Ovary (tissue), 9 donors: Measurements from ENCODE around the gene PAOX. TPM values are rescaled to one million over a fixed set of nuclear protein-coding genes. Genes with fewer than 3 reads are reported as not detected.

Source experiments
- DNase-seq, 5 donors: peaks; one replicate each; pipeline ENCODE4 v3.0.0-alpha.2; 2019 to 2020
- H3K27ac ChIP-seq, 2 donors: fragments of 200-600 bp; one replicate each; pipeline versions ENCODE4 v1.5.1 to v1.8.0; 2019 to 2022
- H3K27me3 ChIP-seq: fragments of 200-600 bp; one replicate; pipeline ENCODE4 v1.8.0; 2022
- H3K36me3 ChIP-seq: fragments of 200-600 bp; sonication (generic); one replicate; pipeline ENCODE4 v1.5.1; 2019
- H3K4me1 ChIP-seq: one replicate; pipeline ENCODE4 v1.8.1; 2013; ENCODE audit warnings: mild to moderate bottlenecking, moderate library complexity; ENCODE audit not compliant: insufficient read depth
- H3K4me3 ChIP-seq: fragments of 200-600 bp; sonication (generic); one replicate; pipeline ENCODE4 v1.5.1; 2017
- H3K9me3 ChIP-seq, 2 donors: fragments of 200-600 bp in 1 of 2; sonication (generic) in 1 of 2; one replicate each; pipeline versions ENCODE4 v1.5.1 to v1.8.1; 2013 to 2019; ENCODE audit warnings: mild to moderate bottlenecking in 1 of 2, moderate library complexity in 1 of 2
- CTCF ChIP-seq, 3 donors: fragments of 450-650 bp in 2 of 3; fragments of 200-600 bp in 1 of 3; IDR thresholded peaks; one replicate each; pipeline versions ENCODE4 v1.5.1 to v1.8.0; 2016 to 2022; ENCODE audit warnings: antibody characterized with exemption in 3 of 3, mild to moderate bottlenecking in 1 of 3
- EP300 ChIP-seq: sonication (generic); formaldehyde crosslinking; IDR thresholded peaks from one replicate; pipeline ENCODE4 v1.6.1; 2017; ENCODE audit warnings: antibody characterized with exemption
- POLR2A ChIP-seq: fragments of 450-650 bp; IDR thresholded peaks from one replicate; pipeline ENCODE4 v1.6.1; 2017; ENCODE audit warnings: antibody characterized with exemption, mild to moderate bottlenecking, moderate library complexity
- WGBS, 3 donors: extraction: QIAGEN DNeasy Blood & Tissue Kit in 1 of 3; methylation state at CpG; one replicate each; pipeline versions ENCODE4 v1.1.5 to v1.1.7; 2013 to 2017; 5-methylcytosine and 5-hydroxymethylcytosine counted together
- intact Hi-C, 4 donors: fragments of 100-400 bp; cut with DNase I; formaldehyde crosslinking; loops; one replicate each; pipeline versions ENCODE4 v1.11.0 to v1.15.1; 2022 to 2023
- polyA plus RNA-seq, 2 donors: library from polyadenylated mRNA; stranded (reverse); fragments of 200-250 nt in 1 of 2; fragments of 350-450 nt in 1 of 2; fragmentation: Illumina TruSeq in 1 of 2; extraction: RNeasy Lipid Tissue Mini Kit (QIAGEN cat#74804) in 1 of 2; gene quantifications; one replicate each; pipeline ENCODE4 v1.2.3, GENCODE V29; 2013 to 2014
- total RNA-seq, 7 donors: library from RNA; depleted of rRNA in 2 of 7; stranded (reverse); fragments of >200 nt in 2 of 7; fragmentation: NEBNext Ultra II Directional in 3 of 7; extraction: Animal tissue kit (Norgen Biotek cat#: 25700) in 3 of 7; gene quantifications; one replicate each; pipeline versions ENCODE4 v1.1.0 to v1.2.4, GENCODE V29; 2016 to 2023
- donor health status: DM: no; HTN: no; CAD: no; lungs with moderate emphysema.
- donor health status: DM: no; HTN: no; CAD: no.
- donor health status: Bipolar disorder and iron deficiency.
- donor health status: DM: yes; HTN: yes; CAD: no.
- donor health status: DM: no; HTN: no; CAD: no.
- donor health status: DM: yes; HTN: yes; CAD: no.

PAOX gene
- total and polyA plus RNA-seq, 9 donors: 2.1 to 11.4 (median 8.7) TPM

GRCh38 chr10:133401981-133402725, 23.1 kb downstream of the PAOX start:
- H3K4me1 ChIP-seq: no peaks in the 10 kb centered on the region
- H3K9me3 ChIP-seq: no peaks in the 10 kb centered on the region
- no peaks in the 10 kb centered on the region for H3K36me3 ChIP-seq
- H3K27me3 ChIP-seq: no peaks in the 10 kb centered on the region
- TF ChIP-seq CTCF (IDR thresholded peaks at IDR 0.05) (no peak), EP300 (no peak), POLR2A (no peak)
- H3K27ac ChIP-seq: no peak overlapping the region
- no peak overlapping the region for H3K4me3 ChIP-seq
- intact Hi-C loops: no loop called here
- WGBS, 3 donors: 95 to 98% (median 96%) methylated on average over 20 to 21 of the region's 21 CpGs
- peak in 1 of 5 donors; percentile 10 for DNase-seq

DNA sequence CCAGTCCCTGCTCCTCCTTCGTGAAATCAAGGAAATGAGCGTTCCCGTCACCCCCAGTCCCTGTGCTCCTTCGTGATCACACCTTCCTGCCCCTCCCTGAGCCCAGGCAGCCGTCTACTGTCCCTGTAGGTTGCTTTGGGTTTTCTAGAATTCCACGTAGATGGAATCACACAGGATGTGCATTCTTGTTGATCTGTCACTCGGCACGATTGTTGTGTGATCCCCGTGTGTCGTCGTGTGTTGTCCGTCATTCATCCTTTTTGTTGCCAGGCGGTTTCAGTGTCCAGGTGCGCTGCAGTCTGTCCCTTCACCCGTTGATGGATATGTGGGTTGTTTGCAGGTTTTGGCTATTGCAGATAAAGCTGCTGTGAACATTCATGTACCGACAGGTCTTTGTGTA, 24.3 kb downstream of the PAOX start:
- no peaks in the 10 kb centered on the region for H3K9me3 ChIP-seq
- H3K27ac ChIP-seq: no peak overlapping the region
- no peak for TF ChIP-seq POLR2A
- no peak for TF ChIP-seq EP300
- no peak for TF ChIP-seq CTCF (IDR thresholded peaks at IDR 0.05)
- no peaks in the 10 kb centered on the region for H3K4me1 ChIP-seq
- WGBS, 3 donors: 84 to 88% (median 87%) methylated on average over 16 of the region's 16 CpGs
- intact Hi-C loops: no loop called here
- no peaks in the 10 kb centered on the region for H3K36me3 ChIP-seq
- H3K27me3 ChIP-seq: no peaks in the 10 kb centered on the region
- no peak overlapping the region for H3K4me3 ChIP-seq
- peak in 1 of 5 donors; percentile 6 for DNase-seq

- intact Hi-C loops: no loop called here
- WGBS, 3 donors: 95 to 97% (median 96%) methylated on average over 5 of the region's 5 CpGs
- TF ChIP-seq POLR2A (no peak), EP300 (no peak), CTCF (IDR thresholded peaks at IDR 0.05) (no peak)
Measured at GRCh38 chr10:133403784-133404183, 24.7 kb downstream of the PAOX start.

GRCh38 chr10:133405272-133405671, 26.2 kb downstream of the PAOX start:
- WGBS, 3 donors: 51 to 57% (median 54%) methylated on average over 2 of the region's 2 CpGs

More at GRCh38 chr10:133403784-133404183, 24.7 kb downstream of the PAOX start:
- Histone ChIP-seq H3K27me3 (no peaks in the 10 kb centered on the region), H3K27ac (no peak overlapping the region), H3K4me3 (no peak overlapping the region), H3K36me3 (no peaks in the 10 kb centered on the region), H3K4me1 (no peaks in the 10 kb centered on the region), H3K9me3 (no peaks in the 10 kb centered on the region)
- DNase-seq: no peak

More at GRCh38 chr10:133405272-133405671, 26.2 kb downstream of the PAOX start:
- Histone ChIP-seq H3K36me3 (no peaks in the 10 kb centered on the region), H3K4me3 (no peak overlapping the region), H3K4me1 (no peaks in the 10 kb centered on the region), H3K27me3 (no peaks in the 10 kb centered on the region), H3K9me3 (no peaks in the 10 kb centered on the region), H3K27ac (no peak overlapping the region)
- no peak for TF ChIP-seq CTCF (IDR thresholded peaks at IDR 0.05)
- no peak for TF ChIP-seq POLR2A
- TF ChIP-seq EP300: no peak
- DNase-seq: no peak
- intact Hi-C loops: no loop called here
